ENCODE measurements around the gene MLLT3. TPM values are rescaled to one million over a fixed set of nuclear protein-coding genes. Genes with fewer than 3 reads are reported as not detected.

The MLLT3 gene
- total RNA-seq, 4 donors from 2014 or later, result 4.0 to 6.4 (median 4.5) TPM

- Histone ChIP-seq H3K27ac (no peak overlapping the region), H3K4me1 (peaks cover 11% of the 10 kb centered on the region in 2 donors), H3K36me3 (no peaks in the 10 kb centered on the region), H3K9me3 (no peaks in the 10 kb centered on the region), H3K27me3 (no peaks in the 10 kb centered on the region), H3K4me3 (no peak overlapping the region)
- TF ChIP-seq POLR2A (IDR thresholded peaks at IDR 0.05), result no peak
- DNase-seq (no peak), ATAC-seq (no peak)
- in situ Hi-C loops (cut with MboI; ENCODE audit: low sequenced_read_pairs in 4 of 4) (no loop called here), intact Hi-C loops (cut with DNase I; ENCODE audit: low total_unique reads) (no loop called here)
These were observed 243.4 kb downstream of the MLLT3 start for GRCh38 chr9:20378851-20379250.

DNA sequence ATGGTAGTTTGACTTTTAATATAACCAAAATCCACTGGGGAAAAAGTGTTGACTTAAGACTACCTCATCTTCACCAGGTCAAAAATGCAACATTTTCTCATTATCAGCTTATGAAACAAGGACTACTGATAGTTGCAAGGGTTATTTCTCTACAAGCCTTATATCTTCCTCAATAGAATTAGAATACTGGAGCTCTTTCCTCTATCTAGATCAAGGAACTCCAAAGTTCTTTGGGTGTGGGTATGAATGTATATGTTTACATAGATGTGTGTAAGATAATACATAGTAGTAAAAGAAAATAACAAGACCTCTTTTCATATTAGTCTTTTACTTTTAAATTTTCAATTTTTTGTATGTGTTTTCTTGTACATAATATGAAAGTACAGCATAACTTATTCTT is 244.5 kb downstream of the MLLT3 start:
- no peaks in the 10 kb centered on the region for H3K36me3 ChIP-seq
- H3K27ac ChIP-seq, result no peak overlapping the region
- H3K27me3 ChIP-seq, result no peaks in the 10 kb centered on the region
- no peak for DNase-seq
- H3K4me1 ChIP-seq, result peaks cover 10 to 11% of the 10 kb centered on the region in 2 donors
- no peak for ATAC-seq
- intact Hi-C loops (cut with DNase I; ENCODE audit: low total_unique reads) (no loop called here), in situ Hi-C loops (cut with MboI; ENCODE audit: low sequenced_read_pairs in 4 of 4) (no loop called here)
- H3K4me3 ChIP-seq, result no peak overlapping the region
- TF ChIP-seq, protein P1, sequence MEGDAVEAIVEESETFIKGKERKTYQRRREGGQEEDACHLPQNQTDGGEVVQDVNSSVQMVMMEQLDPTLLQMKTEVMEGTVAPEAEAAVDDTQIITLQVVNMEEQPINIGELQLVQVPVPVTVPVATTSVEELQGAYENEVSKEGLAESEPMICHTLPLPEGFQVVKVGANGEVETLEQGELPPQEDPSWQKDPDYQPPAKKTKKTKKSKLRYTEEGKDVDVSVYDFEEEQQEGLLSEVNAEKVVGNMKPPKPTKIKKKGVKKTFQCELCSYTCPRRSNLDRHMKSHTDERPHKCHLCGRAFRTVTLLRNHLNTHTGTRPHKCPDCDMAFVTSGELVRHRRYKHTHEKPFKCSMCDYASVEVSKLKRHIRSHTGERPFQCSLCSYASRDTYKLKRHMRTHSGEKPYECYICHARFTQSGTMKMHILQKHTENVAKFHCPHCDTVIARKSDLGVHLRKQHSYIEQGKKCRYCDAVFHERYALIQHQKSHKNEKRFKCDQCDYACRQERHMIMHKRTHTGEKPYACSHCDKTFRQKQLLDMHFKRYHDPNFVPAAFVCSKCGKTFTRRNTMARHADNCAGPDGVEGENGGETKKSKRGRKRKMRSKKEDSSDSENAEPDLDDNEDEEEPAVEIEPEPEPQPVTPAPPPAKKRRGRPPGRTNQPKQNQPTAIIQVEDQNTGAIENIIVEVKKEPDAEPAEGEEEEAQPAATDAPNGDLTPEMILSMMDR (IDR thresholded peaks at IDR 0.05 in 4 of 5, conservative IDR thresholded peaks at IDR 0.05 in 1 of 5), result no peak
- TF ChIP-seq POLR2A (IDR thresholded peaks at IDR 0.05), result no peak
- H3K9me3 ChIP-seq, result no peaks in the 10 kb centered on the region

DNA sequence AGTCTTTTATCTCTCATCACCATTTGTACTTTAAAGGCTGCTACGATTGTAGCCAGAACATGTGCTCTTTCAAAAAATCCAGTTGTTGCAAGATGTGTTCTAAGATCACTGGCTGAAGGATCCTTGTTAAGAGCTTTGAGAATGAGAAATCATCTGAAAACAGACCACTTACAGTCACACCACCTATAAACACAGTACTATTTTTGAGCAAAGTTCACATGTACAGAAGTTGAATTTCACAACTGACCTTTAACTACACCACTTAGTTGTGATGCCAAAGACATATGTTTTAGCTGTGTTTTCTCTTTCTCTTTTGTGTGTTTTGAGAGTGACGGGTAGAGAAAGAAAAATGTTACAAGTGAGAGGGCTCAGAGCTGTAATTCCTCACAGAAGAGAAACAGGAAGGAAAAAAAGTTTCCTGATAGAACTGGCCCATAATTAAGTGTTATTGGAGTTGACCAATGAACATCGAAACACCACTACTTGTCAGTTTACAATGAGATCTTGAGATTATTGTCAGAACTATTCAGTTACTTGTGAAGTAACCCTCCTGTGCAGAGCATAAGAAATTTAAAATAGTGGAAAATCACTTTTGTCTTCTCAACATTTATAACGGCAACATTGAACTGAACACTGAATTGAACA is 245.4 kb downstream of the MLLT3 start:
- DNase-seq (no peak), ATAC-seq (no peak)
- no peaks in the 10 kb centered on the region for H3K9me3 ChIP-seq
- H3K36me3 ChIP-seq, result no peaks in the 10 kb centered on the region
- H3K27ac ChIP-seq, result no peak overlapping the region
- peaks cover under 1 to 1% of the 10 kb centered on the region in 2 donors for H3K4me1 ChIP-seq
- no peak for TF ChIP-seq POLR2A (IDR thresholded peaks at IDR 0.05)
- TF ChIP-seq, protein P1 (IDR thresholded peaks at IDR 0.05 in 4 of 5, conservative IDR thresholded peaks at IDR 0.05 in 1 of 5), result no peak
- H3K4me3 ChIP-seq, result no peak overlapping the region
- H3K27me3 ChIP-seq, result no peaks in the 10 kb centered on the region
- in situ Hi-C loops (cut with MboI; ENCODE audit: low sequenced_read_pairs in 4 of 4) (no loop called here), intact Hi-C loops (cut with DNase I; ENCODE audit: low total_unique reads) (no loop called here)

GRCh38 chr9:20376042-20376441 is 246.3 kb downstream of the MLLT3 start:
- ATAC-seq, result no peak
- no peaks in the 10 kb centered on the region for H3K4me1 ChIP-seq
- intact Hi-C loops (cut with DNase I; ENCODE audit: low total_unique reads), result no loop called here

GRCh38 chr9:20373263-20373662 is 249.0 kb downstream of the MLLT3 start:
- Histone ChIP-seq H3K4me3 (no peak overlapping the region), H3K27ac (no peak overlapping the region), H3K27me3 (no peaks in the 10 kb centered on the region), H3K4me1 (no peaks in the 10 kb centered on the region), H3K36me3 (no peaks in the 10 kb centered on the region), H3K9me3 (no peaks in the 10 kb centered on the region)
- TF ChIP-seq, protein P1 (IDR thresholded peaks at IDR 0.05 in 4 of 5, conservative IDR thresholded peaks at IDR 0.05 in 1 of 5), result no peak
- no peak for TF ChIP-seq POLR2A (IDR thresholded peaks at IDR 0.05)
- intact Hi-C loops (cut with DNase I; ENCODE audit: low total_unique reads), result no loop called here
- in situ Hi-C loops (cut with MboI; ENCODE audit: low sequenced_read_pairs in 4 of 4), result loop anchor here in 2 of 4 donors (25.0 kb wide), 4 partner anchors 239 to 739 kb away; partner anchors contain the start of genes FOCAD (in 1 of the 2) and MLLT3 (in 1 of the 2)
- no peak for ATAC-seq
- no peak for DNase-seq

More at GRCh38 chr9:20376042-20376441, 246.3 kb downstream of the MLLT3 start:
- Histone ChIP-seq H3K27ac (no peak overlapping the region), H3K36me3 (no peaks in the 10 kb centered on the region), H3K4me3 (no peak overlapping the region), H3K27me3 (no peaks in the 10 kb centered on the region), H3K9me3 (no peaks in the 10 kb centered on the region)
- no peak for TF ChIP-seq POLR2A (IDR thresholded peaks at IDR 0.05)
- TF ChIP-seq, protein P1 (IDR thresholded peaks at IDR 0.05 in 4 of 5, conservative IDR thresholded peaks at IDR 0.05 in 1 of 5), result no peak
- DNase-seq, result no peak
- in situ Hi-C loops (cut with MboI; ENCODE audit: low sequenced_read_pairs in 4 of 4), result no loop called here
